ENCODE measurements around the gene XRCC4. TPM values are rescaled to one million over a fixed set of nuclear protein-coding genes. Genes with fewer than 3 reads are reported as not detected.

XRCC4 gene
- total RNA-seq, 1 donor from 2014 or later = 15.5 TPM

DNA sequence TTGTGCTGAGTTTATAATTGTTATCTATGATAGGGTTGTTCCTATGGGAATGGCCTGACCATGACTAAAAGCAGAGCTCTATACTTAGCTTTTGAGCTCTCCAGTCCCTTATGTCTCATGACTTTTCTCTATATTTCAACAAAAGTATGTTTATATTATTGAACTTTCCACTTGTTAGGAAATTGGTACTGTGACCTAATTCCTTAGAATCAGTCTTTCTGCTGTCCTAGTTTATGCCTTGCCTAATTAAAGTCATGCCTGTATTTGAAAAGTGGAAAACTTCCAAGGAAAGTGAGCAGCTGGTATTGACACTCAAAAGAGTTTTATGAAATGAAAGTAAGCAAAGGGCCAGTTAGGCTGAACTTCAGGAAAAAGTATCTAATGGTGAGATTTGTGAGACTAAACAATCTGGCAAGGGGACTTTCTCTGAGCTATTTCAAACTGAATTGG lies 68.6 kb downstream of the XRCC4 start:
- Mint-ChIP-seq H3K9me3 (ENCODE audit: unreplicated experiment) (peaks cover 2% of the 10 kb centered on the region), H3K4me3 (ENCODE audit: unreplicated experiment) (no peak overlapping the region), H3K4me1 (ENCODE audit: low read depth, unreplicated experiment) (peaks cover 8% of the 10 kb centered on the region), H3K36me3 (ENCODE audit: low read depth, unreplicated experiment) (no peaks in the 10 kb centered on the region), H3K27me3 (ENCODE audit: low read depth, unreplicated experiment) (no peaks in the 10 kb centered on the region), H3K27ac (ENCODE audit: unreplicated experiment) (no peak overlapping the region)
- Histone ChIP-seq H3K9me3 (ENCODE audit: insufficient read depth, low read depth, low read length) (no peaks in the 10 kb centered on the region), H3K4me1 (ENCODE audit: insufficient read depth, low read length) (peaks cover 3% of the 10 kb centered on the region), H3K27ac (ENCODE audit: low read depth, low read length) (no peak overlapping the region), H3K36me3 (ENCODE audit: insufficient read depth, low read length) (no peaks in the 10 kb centered on the region), H4K20me1 (ENCODE audit: insufficient read depth, low read length) (no peaks in the 10 kb centered on the region), H3K4me3 (ENCODE audit: insufficient read depth, low read depth, low read length) (no peak overlapping the region), H3K4me2 (ENCODE audit: low read length) (no peak overlapping the region), H3K79me2 (ENCODE audit: insufficient read depth, low read length) (no peaks in the 10 kb centered on the region), H3K9ac (ENCODE audit: low read length) (no peak overlapping the region), H3K27me3 (ENCODE audit: insufficient read depth, low read length) (no peaks in the 10 kb centered on the region), H2AFZ (ENCODE audit: low read depth, low read length) (no peak overlapping the region)
- DNase-seq (ENCODE audit: low read depth) (no peak), FAIRE-seq (no peak)
- no peak for TF ChIP-seq EZH2 (IDR thresholded peaks at IDR 0.05; ENCODE audit: insufficient read depth, low read length)

DNA sequence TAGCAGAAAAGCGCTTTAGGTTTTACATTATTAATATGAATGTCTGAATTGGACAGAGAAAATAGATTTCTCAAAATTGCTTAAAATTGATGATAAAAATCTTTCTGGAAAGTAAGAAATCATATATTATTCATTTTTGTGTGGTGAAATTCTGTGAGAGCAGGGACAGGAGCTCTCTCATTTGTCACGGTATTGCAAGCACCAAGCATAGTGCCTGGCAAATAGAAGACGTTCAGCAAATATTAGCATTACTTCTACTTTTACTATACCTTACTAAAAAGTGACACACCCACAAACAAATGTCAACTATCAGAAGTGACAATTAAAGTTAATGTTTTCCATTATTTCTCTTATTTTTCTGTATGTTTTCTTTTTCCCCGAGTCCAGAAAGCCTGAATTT lies 69.1 kb downstream of the XRCC4 start:
- no peak overlapping the region for H3K27ac Mint-ChIP-seq (ENCODE audit: unreplicated experiment)
- no peak for FAIRE-seq
- H3K4me1 Mint-ChIP-seq (ENCODE audit: low read depth, unreplicated experiment) = peaks cover 8% of the 10 kb centered on the region
- peaks cover 1% of the 10 kb centered on the region for H3K9me3 Mint-ChIP-seq (ENCODE audit: unreplicated experiment)
- H3K9ac ChIP-seq (ENCODE audit: low read length) = no peak overlapping the region
- H3K79me2 ChIP-seq (ENCODE audit: insufficient read depth, low read length) = no peaks in the 10 kb centered on the region
- H3K36me3 ChIP-seq (ENCODE audit: insufficient read depth, low read length) = no peaks in the 10 kb centered on the region
- no peaks in the 10 kb centered on the region for H3K9me3 ChIP-seq (ENCODE audit: insufficient read depth, low read depth, low read length)
- H4K20me1 ChIP-seq (ENCODE audit: insufficient read depth, low read length) = no peaks in the 10 kb centered on the region
- H3K4me3 Mint-ChIP-seq (ENCODE audit: unreplicated experiment) = no peak overlapping the region
- H3K27ac ChIP-seq (ENCODE audit: low read depth, low read length) = no peak overlapping the region
- no peak for DNase-seq (ENCODE audit: low read depth)
- H3K4me2 ChIP-seq (ENCODE audit: low read length) = no peak overlapping the region
- H3K4me3 ChIP-seq (ENCODE audit: insufficient read depth, low read depth, low read length) = no peak overlapping the region
- H3K4me1 ChIP-seq (ENCODE audit: insufficient read depth, low read length) = peaks cover 3% of the 10 kb centered on the region
- no peak overlapping the region for H2AFZ ChIP-seq (ENCODE audit: low read depth, low read length)
- H3K27me3 Mint-ChIP-seq (ENCODE audit: low read depth, unreplicated experiment) = no peaks in the 10 kb centered on the region
- H3K36me3 Mint-ChIP-seq (ENCODE audit: low read depth, unreplicated experiment) = no peaks in the 10 kb centered on the region
- no peaks in the 10 kb centered on the region for H3K27me3 ChIP-seq (ENCODE audit: insufficient read depth, low read length)
- no peak for TF ChIP-seq EZH2 (IDR thresholded peaks at IDR 0.05; ENCODE audit: insufficient read depth, low read length)
- TF ChIP-seq, protein P1, sequence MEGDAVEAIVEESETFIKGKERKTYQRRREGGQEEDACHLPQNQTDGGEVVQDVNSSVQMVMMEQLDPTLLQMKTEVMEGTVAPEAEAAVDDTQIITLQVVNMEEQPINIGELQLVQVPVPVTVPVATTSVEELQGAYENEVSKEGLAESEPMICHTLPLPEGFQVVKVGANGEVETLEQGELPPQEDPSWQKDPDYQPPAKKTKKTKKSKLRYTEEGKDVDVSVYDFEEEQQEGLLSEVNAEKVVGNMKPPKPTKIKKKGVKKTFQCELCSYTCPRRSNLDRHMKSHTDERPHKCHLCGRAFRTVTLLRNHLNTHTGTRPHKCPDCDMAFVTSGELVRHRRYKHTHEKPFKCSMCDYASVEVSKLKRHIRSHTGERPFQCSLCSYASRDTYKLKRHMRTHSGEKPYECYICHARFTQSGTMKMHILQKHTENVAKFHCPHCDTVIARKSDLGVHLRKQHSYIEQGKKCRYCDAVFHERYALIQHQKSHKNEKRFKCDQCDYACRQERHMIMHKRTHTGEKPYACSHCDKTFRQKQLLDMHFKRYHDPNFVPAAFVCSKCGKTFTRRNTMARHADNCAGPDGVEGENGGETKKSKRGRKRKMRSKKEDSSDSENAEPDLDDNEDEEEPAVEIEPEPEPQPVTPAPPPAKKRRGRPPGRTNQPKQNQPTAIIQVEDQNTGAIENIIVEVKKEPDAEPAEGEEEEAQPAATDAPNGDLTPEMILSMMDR (IDR thresholded peaks at IDR 0.05; ENCODE audit: insufficient read depth, low read depth, low read length) = no peak

DNA sequence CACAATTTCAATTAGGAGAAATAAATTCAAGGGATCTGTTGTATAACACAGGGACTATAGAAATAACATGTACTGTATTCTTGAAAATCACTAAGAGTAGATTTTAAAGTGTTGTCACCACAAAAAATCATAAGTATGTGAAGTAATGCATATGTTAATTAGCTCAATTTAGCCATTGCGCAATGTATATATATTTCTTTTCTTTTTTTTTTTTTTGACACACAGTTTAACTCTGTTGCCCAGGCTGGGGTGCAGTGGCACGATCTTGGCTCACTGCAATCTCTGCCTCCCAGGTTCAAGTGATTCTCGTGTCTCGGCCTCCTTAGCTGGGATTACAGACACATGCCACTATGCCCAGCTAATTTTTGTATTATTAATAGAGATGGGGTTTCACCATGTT lies 70.2 kb downstream of the XRCC4 start:
- Histone ChIP-seq H3K4me3 (ENCODE audit: insufficient read depth, low read depth, low read length) (no peak overlapping the region), H2AFZ (ENCODE audit: low read depth, low read length) (no peak overlapping the region), H3K79me2 (ENCODE audit: insufficient read depth, low read length) (no peaks in the 10 kb centered on the region), H3K9me3 (ENCODE audit: insufficient read depth, low read depth, low read length) (no peaks in the 10 kb centered on the region), H3K4me2 (ENCODE audit: low read length) (no peak overlapping the region), H3K27me3 (ENCODE audit: insufficient read depth, low read length) (no peaks in the 10 kb centered on the region), H3K9ac (ENCODE audit: low read length) (no peak overlapping the region), H3K36me3 (ENCODE audit: insufficient read depth, low read length) (no peaks in the 10 kb centered on the region), H3K27ac (ENCODE audit: low read depth, low read length) (no peak overlapping the region), H3K4me1 (ENCODE audit: insufficient read depth, low read length) (peaks cover 3% of the 10 kb centered on the region), H4K20me1 (ENCODE audit: insufficient read depth, low read length) (no peaks in the 10 kb centered on the region)
- TF ChIP-seq, protein P1 (IDR thresholded peaks at IDR 0.05; ENCODE audit: insufficient read depth, low read depth, low read length) = no peak
- TF ChIP-seq EZH2 (IDR thresholded peaks at IDR 0.05; ENCODE audit: insufficient read depth, low read length) = no peak
- Mint-ChIP-seq H3K9me3 (ENCODE audit: unreplicated experiment) (no peaks in the 10 kb centered on the region), H3K36me3 (ENCODE audit: low read depth, unreplicated experiment) (no peaks in the 10 kb centered on the region), H3K4me1 (ENCODE audit: low read depth, unreplicated experiment) (peaks cover 8% of the 10 kb centered on the region), H3K27me3 (ENCODE audit: low read depth, unreplicated experiment) (no peaks in the 10 kb centered on the region), H3K4me3 (ENCODE audit: unreplicated experiment) (no peak overlapping the region), H3K27ac (ENCODE audit: unreplicated experiment) (no peak overlapping the region)
- FAIRE-seq (no peak), DNase-seq (ENCODE audit: low read depth) (no peak)

Measured in astrocyte (in vitro differentiated cells and primary cell).